Activated gamma-delta T cell (primary cell): ENCODE results near the gene GTF2B.
A peak's percentile ranks its signal among the peaks of the same experiment; 100 is the strongest.
"Not testable (repeated sequence)": the region's sequence is repeated elsewhere in the genome, so short reads cannot be mapped to it uniquely, and the experiment has no call there.

Experiments
- DNase-seq: peaks from one replicate; lab custom pipeline; 2025; lab: John Stamatoyannopoulos, UW
- total RNA-seq, 2 donors: gene quantifications; one replicate each; lab custom pipeline; 2026; lab: John Stamatoyannopoulos, UW

The GTF2B gene, protein sequence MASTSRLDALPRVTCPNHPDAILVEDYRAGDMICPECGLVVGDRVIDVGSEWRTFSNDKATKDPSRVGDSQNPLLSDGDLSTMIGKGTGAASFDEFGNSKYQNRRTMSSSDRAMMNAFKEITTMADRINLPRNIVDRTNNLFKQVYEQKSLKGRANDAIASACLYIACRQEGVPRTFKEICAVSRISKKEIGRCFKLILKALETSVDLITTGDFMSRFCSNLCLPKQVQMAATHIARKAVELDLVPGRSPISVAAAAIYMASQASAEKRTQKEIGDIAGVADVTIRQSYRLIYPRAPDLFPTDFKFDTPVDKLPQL
- 57.9 to 62.5 reads per million in 2 donors for total RNA-seq

DNA sequence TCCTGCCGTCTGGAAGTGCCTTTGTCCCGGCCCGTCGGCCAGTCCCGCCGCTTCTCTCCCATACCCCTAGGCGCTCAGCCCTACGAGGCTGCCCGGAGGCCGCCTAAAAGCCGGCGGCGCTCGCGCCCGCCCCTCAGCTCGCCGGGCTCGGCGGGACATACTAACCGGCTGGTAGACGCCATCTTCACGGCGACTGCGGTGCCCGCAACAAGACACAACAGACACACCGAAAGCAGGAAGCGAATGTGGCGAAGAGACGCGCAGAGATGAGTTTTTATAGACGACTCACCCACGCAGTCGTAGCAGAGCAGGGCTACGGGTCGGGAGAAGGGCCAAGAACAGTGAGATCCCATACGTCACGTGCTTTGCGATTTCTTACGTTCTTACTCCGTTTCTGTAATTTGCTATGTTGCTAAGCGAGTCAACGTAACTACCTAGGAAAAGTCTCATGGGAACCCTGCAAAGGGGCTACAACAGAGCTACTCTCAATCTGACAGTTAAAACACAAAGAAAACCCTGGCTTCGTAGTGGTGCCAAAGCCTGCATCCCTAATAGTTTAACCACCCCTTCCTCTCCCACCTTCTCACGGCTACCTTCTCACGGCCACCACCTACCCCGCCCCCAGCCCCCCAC, at the start of gene GTF2B:
GTF2B (minus strand) TSS at position 250 of the 633 bp plus-strand sequence; CDS start at position 182, 68 bp downstream.
- DNase-seq, result peak; percentile 47

- DNase-seq, result not testable (repeated sequence)
These were observed 47.2 kb upstream of the GTF2B start for GRCh38 chr1:88938528-88938927.

DNA sequence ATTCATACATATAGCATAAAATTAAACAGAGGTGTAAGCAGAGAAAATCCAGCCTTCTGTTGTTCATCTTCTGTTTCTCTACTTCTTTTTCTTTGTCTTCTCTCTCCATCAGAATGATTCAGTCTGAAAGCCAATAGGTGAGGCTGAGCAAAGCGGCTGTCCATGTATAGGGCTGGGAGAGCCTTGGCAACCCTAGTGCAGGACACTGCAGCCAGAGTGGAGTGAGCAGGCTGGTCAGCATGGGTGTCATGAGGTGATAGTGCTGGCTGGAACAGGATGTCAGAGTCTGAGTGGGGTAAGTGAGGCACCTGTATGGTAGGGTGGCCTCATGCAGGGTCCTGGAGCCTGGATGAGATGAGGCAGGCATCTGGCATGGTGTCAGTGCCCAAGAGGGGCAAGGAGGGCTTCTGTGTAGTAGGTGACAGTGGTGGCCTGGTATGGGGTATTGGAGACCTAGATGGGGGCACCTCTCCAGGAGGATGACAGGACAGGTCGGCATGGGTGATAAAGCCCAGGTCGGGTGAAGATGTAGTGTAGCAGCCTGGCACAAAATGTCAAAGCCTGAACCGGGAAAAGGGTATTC, 45.5 kb upstream of the GTF2B start:
- DNase-seq, result no peak

DNA sequence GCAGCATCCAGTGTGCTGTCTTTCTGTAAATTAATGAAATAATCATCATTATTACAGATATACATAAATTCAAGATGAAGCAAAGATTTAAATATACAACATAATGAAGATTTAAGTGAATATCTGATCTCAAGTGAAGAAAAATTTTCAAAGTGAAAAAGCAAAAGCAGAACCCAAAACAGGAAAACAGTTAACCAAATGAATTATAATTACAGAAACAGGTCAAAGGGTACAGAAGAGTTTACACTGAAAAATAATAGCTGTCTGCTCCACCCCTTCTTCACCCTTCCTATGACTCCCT, 44.8 kb upstream of the GTF2B start:
- DNase-seq, result no peak

GRCh38 chr1:88935522-88936222, 44.3 kb upstream of the GTF2B start:
- DNase-seq, result no peak

DNA sequence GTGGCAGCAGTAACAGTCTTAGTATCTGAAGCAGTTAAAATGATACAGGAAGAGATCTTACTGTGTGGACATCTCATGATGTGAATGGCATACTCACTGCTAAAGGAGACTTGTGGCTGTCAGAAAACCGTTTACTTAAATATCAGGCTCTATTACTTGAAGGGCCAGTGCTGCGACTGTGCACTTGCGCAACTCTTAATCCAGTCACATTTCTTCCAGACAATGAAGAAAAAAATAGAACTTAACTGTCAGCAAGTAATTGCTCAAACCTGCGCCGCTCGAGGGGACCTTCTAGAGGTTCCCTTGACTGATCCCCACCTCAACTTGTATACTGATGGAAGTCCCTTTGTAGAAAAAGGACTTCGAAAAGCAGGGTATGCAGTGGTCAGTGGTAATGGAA, 38.8 kb upstream of the GTF2B start:
- DNase-seq, result not testable (repeated sequence)

- no peak for DNase-seq
These were observed 31.9 kb upstream of the GTF2B start for GRCh38 chr1:88923224-88923623.

DNA sequence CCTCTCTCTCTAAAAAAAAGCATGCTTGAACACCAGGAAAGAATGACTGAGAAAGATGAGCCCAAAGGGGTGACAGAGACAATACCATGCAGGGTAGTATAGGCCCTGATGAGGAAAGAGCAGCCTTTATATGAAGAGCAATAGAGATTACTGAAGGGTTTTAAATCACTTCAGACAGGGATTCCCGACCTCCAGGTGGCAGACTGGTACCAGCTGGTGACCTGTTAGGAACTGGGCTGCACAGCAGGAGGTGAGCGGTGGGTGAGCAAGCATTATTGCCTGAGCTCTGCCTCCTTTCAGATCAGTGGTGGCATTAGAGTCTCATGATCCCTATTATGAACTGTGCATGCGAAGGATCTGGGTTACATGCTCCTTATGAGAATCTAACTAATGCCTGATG, 30.8 kb upstream of the GTF2B start:
- DNase-seq, result no peak

DNA sequence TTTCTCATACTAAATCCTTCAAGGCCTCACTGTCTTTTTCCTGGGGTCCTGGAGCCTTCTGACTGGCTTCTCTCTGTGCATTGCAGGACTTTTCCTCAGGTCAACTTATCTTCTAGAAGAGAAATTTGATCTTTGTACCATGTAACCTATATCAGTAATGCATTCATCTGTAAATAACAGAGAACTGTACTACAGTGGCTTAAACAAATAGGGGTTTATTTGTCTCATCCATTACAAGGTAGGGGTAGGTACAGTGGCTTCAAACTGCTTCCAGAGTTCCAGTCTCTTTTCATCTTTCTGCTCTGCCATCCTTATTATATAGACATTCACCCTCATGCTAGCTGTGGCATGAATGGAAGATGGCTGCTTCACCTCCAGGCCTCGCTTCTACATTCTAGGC, 29.5 kb upstream of the GTF2B start:
- no peak for DNase-seq

DNA sequence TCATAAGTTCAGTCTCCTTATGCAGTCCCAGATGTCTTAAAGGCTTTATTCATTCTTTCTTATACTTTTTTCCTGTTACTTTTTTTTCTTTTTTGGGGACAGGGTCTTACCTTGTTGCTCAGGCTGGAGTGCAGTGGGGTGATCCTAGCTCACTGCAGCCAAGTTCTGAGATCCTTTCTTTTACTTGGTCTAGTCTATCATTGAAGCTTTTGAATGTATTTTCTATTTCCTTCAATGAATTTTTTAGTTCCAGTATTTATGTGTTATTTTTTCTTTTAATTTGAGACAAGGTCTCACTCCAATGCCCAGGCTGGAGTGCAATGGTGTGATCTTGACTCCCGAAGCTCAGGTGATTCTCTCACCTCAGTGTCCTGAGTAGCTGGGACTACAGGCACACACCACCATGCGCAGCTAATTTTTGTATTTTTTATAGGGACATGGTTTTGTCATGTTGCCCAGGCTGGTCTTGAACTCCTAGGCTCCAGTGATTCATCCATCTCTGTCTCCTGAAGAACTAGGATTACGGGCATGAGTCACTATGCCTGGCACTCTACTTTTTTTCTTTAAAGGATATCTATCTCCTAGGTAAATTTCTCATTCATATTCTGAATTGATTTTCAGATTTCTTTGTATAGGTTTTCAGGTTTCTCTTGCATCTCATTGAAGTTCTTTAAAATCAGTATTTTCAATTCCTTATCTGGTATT, 26.1 kb upstream of the GTF2B start:
- no peak for DNase-seq

DNA sequence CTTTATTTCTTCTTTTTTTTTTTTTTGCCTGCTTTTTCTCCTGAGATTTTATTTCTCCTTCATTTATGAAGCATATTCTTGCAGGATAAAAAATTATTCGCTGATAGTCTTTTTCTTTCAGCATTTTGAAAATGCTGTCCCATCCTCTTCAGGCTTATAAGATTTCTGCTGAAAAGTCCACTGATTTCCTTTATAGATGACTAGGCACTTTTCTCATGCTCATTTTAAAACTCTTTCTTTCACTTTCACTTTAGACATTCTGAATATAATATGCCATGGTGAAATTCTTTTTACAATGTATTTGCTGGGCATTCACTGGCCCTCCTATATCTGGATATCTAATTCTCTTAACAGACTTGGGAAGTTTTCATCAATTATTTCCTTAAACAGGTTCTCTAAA, 25.5 kb upstream of the GTF2B start:
- no peak for DNase-seq

GRCh38 chr1:88911800-88912199, 20.4 kb upstream of the GTF2B start:
- not testable (repeated sequence) for DNase-seq

GRCh38 chr1:88911161-88911560, 19.8 kb upstream of the GTF2B start:
- DNase-seq, result no peak

GRCh38 chr1:88910401-88910800, 19.0 kb upstream of the GTF2B start:
- DNase-seq, result no peak

- no peak for DNase-seq
These were observed 9.5 kb upstream of the GTF2B start for GRCh38 chr1:88900883-88901282.

GRCh38 chr1:88897070-88897730, 5.8 kb upstream of the GTF2B start:
- DNase-seq, result no peak

DNA sequence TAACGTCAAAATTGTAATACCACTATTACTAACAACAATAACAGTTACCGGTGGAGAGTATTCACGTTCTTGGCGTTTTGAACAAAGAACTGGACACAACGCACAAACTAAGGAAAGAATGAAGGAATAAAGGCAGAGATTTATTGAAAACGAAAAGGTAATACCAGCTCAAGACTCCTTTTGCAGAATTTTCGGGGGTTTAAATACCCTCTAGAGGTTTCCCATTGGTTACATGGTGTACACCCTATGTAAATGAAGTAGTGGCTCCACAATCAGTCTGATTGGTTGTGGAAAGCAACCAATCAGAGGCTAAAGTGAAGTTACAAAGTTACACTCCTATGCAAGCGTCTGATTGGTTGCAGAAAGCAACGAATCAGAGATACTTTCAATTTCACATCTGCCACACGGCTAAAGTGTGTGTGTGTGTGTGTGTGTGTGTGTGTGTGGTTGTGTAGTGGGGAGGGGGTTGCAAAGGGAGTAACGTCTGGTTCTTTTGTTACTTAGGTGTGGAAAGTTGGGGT, 1.1 kb upstream of the GTF2B start:
- DNase-seq, result no peak

DNA sequence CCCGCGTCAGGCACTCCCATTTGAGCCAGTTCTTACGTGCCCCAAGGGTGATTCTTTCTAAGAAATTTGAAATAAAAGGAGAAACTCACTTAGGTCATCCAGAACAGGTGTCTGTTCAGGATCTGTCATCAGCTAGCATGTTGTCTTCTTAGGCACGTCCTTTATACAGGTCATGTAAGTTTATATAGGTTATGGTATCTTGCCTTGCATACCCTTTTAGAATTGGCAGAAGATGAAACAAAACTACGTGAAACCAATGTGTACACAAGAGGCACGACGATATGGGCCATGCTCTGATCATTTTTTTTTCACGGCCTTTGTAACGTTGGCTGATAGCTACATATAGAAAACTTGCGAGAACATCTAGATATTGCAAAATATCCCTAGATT, 579 bp upstream of the GTF2B start:
- no peak for DNase-seq

DNA sequence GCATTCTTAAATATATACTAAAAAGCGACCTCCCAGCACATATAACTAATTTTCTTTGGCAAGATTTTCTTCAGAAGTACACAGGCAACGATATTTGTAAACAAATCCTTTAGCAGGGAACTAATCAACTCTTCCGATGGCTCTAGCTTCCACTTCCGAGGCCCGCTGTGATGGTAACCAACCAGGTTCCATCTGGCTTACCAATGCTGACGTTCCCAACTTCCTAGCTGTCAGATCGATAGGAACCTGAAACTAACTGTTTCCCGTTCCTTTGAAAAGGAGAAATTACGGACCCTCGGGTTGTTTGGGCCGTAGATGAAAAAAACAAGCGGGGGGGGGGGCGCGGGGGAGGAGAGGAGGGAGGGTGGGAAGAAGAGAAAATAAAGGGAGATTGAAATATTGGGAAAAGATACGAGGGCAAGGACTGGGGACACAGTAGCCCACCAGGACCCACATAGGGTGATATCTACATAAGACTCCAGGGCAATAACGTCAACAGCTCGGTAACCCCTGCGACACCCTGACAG, 513 bp downstream of the GTF2B start:
- no peak for DNase-seq

DNA sequence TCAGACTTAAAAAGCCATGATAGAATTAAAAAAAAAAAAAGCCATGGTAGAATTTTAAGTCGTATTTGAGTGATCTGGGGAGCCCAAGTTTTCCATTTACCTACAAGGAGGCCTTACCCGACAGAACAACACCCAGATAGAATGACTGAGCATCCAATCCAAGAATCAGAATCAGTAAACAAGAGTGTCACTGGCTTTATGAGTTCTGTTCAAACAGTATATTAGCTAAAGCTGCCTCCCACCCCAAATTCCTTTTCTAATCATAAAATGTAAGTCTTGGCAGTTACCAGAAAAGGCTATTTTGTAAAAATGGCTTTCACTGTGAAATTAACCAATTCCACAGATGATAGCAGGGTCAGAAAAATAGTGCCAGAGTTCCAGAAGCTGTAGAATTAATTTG, 1.2 kb downstream of the GTF2B start:
- no peak for DNase-seq

DNA sequence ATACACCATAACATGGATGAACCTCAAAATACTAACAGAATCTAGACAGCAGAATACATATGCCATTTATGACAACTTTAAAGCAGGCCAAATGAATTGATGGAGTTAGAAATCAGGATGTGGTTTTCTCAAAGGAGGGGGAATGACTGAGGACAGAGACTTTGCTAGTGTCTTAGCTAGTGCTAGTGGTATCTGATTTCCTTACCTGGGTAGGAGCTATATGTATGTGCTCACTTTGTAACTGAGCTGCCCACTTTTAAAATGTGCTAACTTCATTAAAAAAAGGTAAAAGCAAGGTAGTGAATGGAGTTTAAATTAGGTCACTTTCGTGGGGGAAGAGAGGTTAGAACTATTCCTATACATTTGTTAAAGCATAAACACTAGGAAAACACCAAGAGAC, 2.6 kb downstream of the GTF2B start:
- DNase-seq, result no peak
